IMR-90 (cell line): ENCODE results near the gene TEC. TPM values are rescaled to one million over a fixed set of nuclear protein-coding genes. Genes with fewer than 3 reads are reported as not detected.

Source experiments
- ATAC-seq: fragments of 200-7000 bp; cut with Tn5 transposase; 2 replicates; pipeline ENCODE4 v1.9.1; 2020; ENCODE audit warnings: low read depth, mild to moderate bottlenecking, moderate library complexity
- BruUV-seq: library from RNA; stranded (reverse); fragments of 400-500 nt; replicated peaks from 2 replicates; lab custom pipeline; 2021; lab: Mats Ljungman, UMichigan
- CTCF ChIA-PET: fragments of 300-600 bp; formaldehyde crosslinking; extraction: SDS; loops from one replicate; lab custom pipeline; 2021; ENCODE audit warnings: antibody characterized with exemption; lab: Yijun Ruan, JAX
- POLR2A ChIA-PET: fragments of 300-600 bp; sonication (Branson Sonifier 250); formaldehyde crosslinking; loops from one replicate; lab custom pipeline; 2022; ENCODE audit warnings: antibody characterized with exemption; ENCODE audit not compliant: unreplicated experiment; lab: Charles Lee
- DNase-seq: peaks from one replicate; pipeline ENCODE4 v3.0.0; 2013
- H2AFZ ChIP-seq: replicated peaks from 2 replicates; pipeline ENCODE3; 2013; ENCODE audit warnings: low read length, mild to moderate bottlenecking; ENCODE audit not compliant: poor library complexity
- H2AK5ac ChIP-seq: 2 replicates; pipeline ENCODE4 v1.6.1; 2013; ENCODE audit warnings: low read depth, low read length, inconsistent platforms
- H2AK9ac ChIP-seq: replicated peaks from 2 replicates; pipeline ENCODE3; 2013; ENCODE audit warnings: mild to moderate bottlenecking, low read depth, low read length, moderate library complexity; ENCODE audit not compliant: poor library complexity
- H2BK120ac ChIP-seq: 2 replicates; pipeline ENCODE4 v1.6.1; 2013; ENCODE audit warnings: low read depth, low read length, inconsistent platforms
- H2BK15ac ChIP-seq: 3 replicates; pipeline ENCODE4 v1.6.1; 2013; ENCODE audit warnings: low read depth, low read length, inconsistent platforms
- H2BK20ac ChIP-seq: 2 replicates; pipeline ENCODE4 v1.6.1; 2013; ENCODE audit warnings: low read depth, mild to moderate bottlenecking, inconsistent platforms, low read length, moderate library complexity
- H2BK5ac ChIP-seq: 2 replicates; pipeline ENCODE4 v1.6.1; 2013; ENCODE audit warnings: mild to moderate bottlenecking, low read depth, low read length, inconsistent platforms; ENCODE audit not compliant: poor library complexity, severe bottlenecking
- H3K14ac ChIP-seq: replicated peaks from 2 replicates; pipeline ENCODE4 v1.6.1; 2013; ENCODE audit warnings: low read depth, low read length, inconsistent platforms
- H3K18ac ChIP-seq: 2 replicates; pipeline ENCODE4 v1.6.1; 2013; ENCODE audit warnings: low read depth, low read length, control low read depth
- H3K23ac ChIP-seq: 2 replicates; pipeline ENCODE4 v1.6.1; 2013; ENCODE audit warnings: low read depth, low read length, inconsistent platforms
- H3K27ac ChIP-seq: 2 replicates; pipeline ENCODE4 v1.5.1; 2013; ENCODE audit warnings: mild to moderate bottlenecking, control low read depth, low read length; ENCODE audit not compliant: insufficient read depth
- H3K27me3 ChIP-seq: 2 replicates; pipeline ENCODE4 v1.6.1; 2013; ENCODE audit warnings: low read length; ENCODE audit not compliant: control insufficient read depth, insufficient read depth
- H3K36me3 ChIP-seq: 2 replicates; pipeline ENCODE4 v1.6.1; 2013; ENCODE audit warnings: low read length, mixed read lengths; ENCODE audit not compliant: control insufficient read depth, insufficient read depth
- H3K4ac ChIP-seq: 2 replicates; pipeline ENCODE4 v1.6.1; 2013; ENCODE audit warnings: low read depth, low read length, inconsistent platforms
- H3K4me1 ChIP-seq: 2 replicates; pipeline ENCODE4 v1.6.1; 2013; ENCODE audit warnings: low read length, mixed read lengths; ENCODE audit not compliant: control insufficient read depth, insufficient read depth
- H3K4me2 ChIP-seq: 2 replicates; pipeline ENCODE4 v1.6.1; 2013; ENCODE audit warnings: low read depth, mild to moderate bottlenecking, control low read depth, low read length, moderate library complexity
- H3K4me3 ChIP-seq: 2 replicates; pipeline ENCODE4 v1.5.1; 2013; ENCODE audit warnings: low read depth, mild to moderate bottlenecking, control low read depth, low read length, moderate library complexity; ENCODE audit not compliant: insufficient read depth
- H3K56ac ChIP-seq: 2 replicates; pipeline ENCODE4 v1.6.1; 2013; ENCODE audit warnings: low read length, inconsistent platforms; ENCODE audit not compliant: insufficient read depth; ENCODE audit errors: extremely low read depth
- H3K79me1 ChIP-seq, 2 experiments: 2 replicates each; pipeline ENCODE4 v1.6.1; 2013; ENCODE audit warnings: low read length in 2 of 2, inconsistent platforms in 1 of 2, low read depth in 1 of 2
- H3K9ac ChIP-seq: 2 replicates; pipeline ENCODE4 v1.6.1; 2013; ENCODE audit warnings: low read depth, low read length, control low read depth
- H3K9me1 ChIP-seq: 2 replicates; pipeline ENCODE4 v1.6.1; 2013; ENCODE audit warnings: low read length, inconsistent platforms; ENCODE audit not compliant: insufficient read depth
- H3K9me3 ChIP-seq: 2 replicates; pipeline ENCODE4 v1.6.1; 2013; ENCODE audit warnings: low read length; ENCODE audit not compliant: control insufficient read depth, insufficient read depth
- H4K20me1 ChIP-seq: 2 replicates; pipeline ENCODE4 v1.6.1; 2013; ENCODE audit warnings: low read length, inconsistent platforms; ENCODE audit not compliant: insufficient read depth
- H4K5ac ChIP-seq: 2 replicates; pipeline ENCODE4 v1.6.1; 2013; ENCODE audit warnings: mild to moderate bottlenecking, low read depth, low read length, control low read depth
- H4K8ac ChIP-seq, 2 experiments: 2 replicates each; pipeline ENCODE4 v1.6.1; 2013; ENCODE audit warnings: low read depth in 2 of 2, low read length in 2 of 2, control low read depth in 1 of 2, inconsistent platforms in 1 of 2
- H4K91ac ChIP-seq: 2 replicates; pipeline ENCODE4 v1.6.1; 2013; ENCODE audit warnings: low read depth, low read length, inconsistent platforms; ENCODE audit not compliant: insufficient read depth
- BHLHE40 ChIP-seq: fragments of 150-350 bp; IDR thresholded peaks from 2 replicates; pipeline ENCODE4 v1.6.1; 2016; ENCODE audit warnings: mild to moderate bottlenecking, low read depth, low read length
- CEBPB ChIP-seq: IDR thresholded peaks from 2 replicates; pipeline ENCODE4 v1.6.1; 2012; ENCODE audit warnings: low read depth, low read length, improper control_type of control experiment
- CHD1 ChIP-seq: IDR thresholded peaks from 2 replicates; pipeline ENCODE4 v1.6.1; 2012; ENCODE audit warnings: low read depth, low read length, improper control_type of control experiment
- FOS ChIP-seq: fragments of 150-350 bp; IDR thresholded peaks from 2 replicates; pipeline ENCODE4 v1.6.1; 2016; ENCODE audit warnings: low read depth, low read length
- MAFK ChIP-seq: IDR thresholded peaks from 2 replicates; pipeline ENCODE4 v1.6.1; 2012; ENCODE audit warnings: low read depth, low read length, improper control_type of control experiment
- MAZ ChIP-seq: IDR thresholded peaks from 2 replicates; pipeline ENCODE4 v1.6.1; 2012; ENCODE audit warnings: low read depth, mild to moderate bottlenecking, low read length, improper control_type of control experiment, moderate library complexity, borderline replicate concordance
- MXI1 ChIP-seq: IDR thresholded peaks from 2 replicates; pipeline ENCODE4 v1.6.1; 2012; ENCODE audit warnings: low read depth, mild to moderate bottlenecking, low read length, moderate library complexity, borderline replicate concordance
- NFE2L2 ChIP-seq: fragments of 150-350 bp; IDR thresholded peaks from 2 replicates; pipeline ENCODE4 v1.6.1; 2016; ENCODE audit warnings: low read depth, mild to moderate bottlenecking, low read length
- POLR2A ChIP-seq: IDR thresholded peaks from 2 replicates; pipeline ENCODE4 v1.6.1; 2012; ENCODE audit warnings: mild to moderate bottlenecking, low read depth, low read length
- RAD21 ChIP-seq: IDR thresholded peaks from 2 replicates; pipeline ENCODE4 v1.6.1; 2012; ENCODE audit warnings: low read length, improper control_type of control experiment
- RCOR1 ChIP-seq: IDR thresholded peaks from 2 replicates; pipeline ENCODE4 v1.6.1; 2012; ENCODE audit warnings: mild to moderate bottlenecking, low read length, improper control_type of control experiment; ENCODE audit not compliant: insufficient replicate concordance
- RFX5 ChIP-seq: IDR thresholded peaks from 2 replicates; pipeline ENCODE4 v1.8.0; 2012; ENCODE audit warnings: low read depth, mild to moderate bottlenecking, low read length, moderate library complexity
- SMC3 ChIP-seq: fragments of 150-350 bp; IDR thresholded peaks from 2 replicates; pipeline ENCODE4 v1.6.1; 2016; ENCODE audit warnings: low read depth, mild to moderate bottlenecking, antibody characterized with exemption, low read length, moderate library complexity
- whole genome bisulfite sequencing, 2 experiments: methylation state at CpG; one replicate each; pipeline versions ENCODE4 v1.1.5 to v1.1.7; 2013; ENCODE audit warnings: missing lambda C conversion rate in 2 of 2; ENCODE audit not compliant: insufficient read length in 1 of 2; ENCODE audit errors: extremely low coverage in 2 of 2; 5-methylcytosine and 5-hydroxymethylcytosine counted together
- dilution Hi-C: fragments of 300-500 bp; cut with HindIII; formaldehyde crosslinking; loops from one replicate; pipeline ENCODE4 v1.14.3; 2018; ENCODE audit warnings: low sequenced_read_pairs; ENCODE audit not compliant: unreplicated experiment
- in situ Hi-C: fragments of 300-500 bp; cut with MboI; formaldehyde crosslinking; loops from 3 replicates; pipeline ENCODE4 v1.14.3; 2019; ENCODE audit warnings: low sequenced_read_pairs, inconsistent platforms, mixed read lengths
- intact Hi-C: fragments of 100-400 bp; cut with micrococcal nuclease; formaldehyde crosslinking; loops from 2 replicates; pipeline ENCODE4 v1.10.0; 2022
- polyA plus RNA-seq, 3 experiments: library from polyadenylated mRNA; depleted of rRNA; stranded (reverse); fragments of >200 nt; gene quantifications; 2 replicates each; pipeline ENCODE4 v1.2.3, GENCODE V29; 2012; ENCODE audit warnings: low replicate concordance in 1 of 3
- total RNA-seq: library from RNA; depleted of rRNA; stranded (reverse); fragments of >200 nt; gene quantifications from 2 replicates; pipeline ENCODE4 v1.2.3, GENCODE V29; 2012
- TF ChIP-seq, protein P1 (sequence below): fragments of 150-350 bp; IDR thresholded peaks from 2 replicates; pipeline ENCODE4 v1.6.1; 2017; ENCODE audit warnings: mild to moderate bottlenecking, antibody characterized with exemption, low read length, low read depth
- TF ChIP-seq, protein P2 (sequence below): fragments of 150-350 bp; IDR thresholded peaks from 2 replicates; pipeline ENCODE4 v1.6.1; 2016; ENCODE audit warnings: low read depth, mild to moderate bottlenecking, low read length, moderate library complexity, borderline replicate concordance
- TF ChIP-seq, protein P3 (sequence below): conservative IDR thresholded peaks from 2 replicates; pipeline ENCODE4 v1.5.1; 2012; ENCODE audit warnings: mild to moderate bottlenecking, low read depth, low read length, improper control_type of control experiment

The TEC gene
- total and polyA plus RNA-seq, 2 of the 4 experiments (the other 2 are of a cell fraction): 0.39 to 0.54 TPM

DNA sequence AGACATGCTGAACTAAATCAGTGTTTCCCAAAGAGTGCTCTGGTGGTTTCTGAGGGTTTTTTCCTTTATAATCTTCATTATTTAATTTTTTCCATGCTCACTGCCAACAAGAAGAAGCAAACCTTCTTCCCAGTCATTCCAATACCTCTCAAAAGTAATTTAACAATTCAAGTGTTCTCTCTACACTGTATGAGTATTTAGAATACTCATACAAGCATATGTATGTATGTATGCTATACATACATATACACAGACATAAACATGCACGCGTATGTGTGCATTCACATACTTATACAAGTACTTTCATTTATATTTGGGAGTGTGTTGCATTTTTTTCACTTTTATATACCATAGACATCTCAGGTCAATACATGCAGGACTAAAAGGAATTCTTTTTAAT is 81.2 kb downstream of the TEC start:
- H3K4me2 ChIP-seq: no peak overlapping the region
- H2BK5ac ChIP-seq: no peak overlapping the region
- no peak overlapping the region for H3K56ac ChIP-seq
- ChIA-PET POLR2A (no interaction called here), CTCF (no interaction called here)
- no peak overlapping the region for H2BK15ac ChIP-seq
- H4K8ac ChIP-seq: no peak overlapping the region
- H2AK5ac ChIP-seq: no peak overlapping the region
- H3K18ac ChIP-seq: no peak overlapping the region
- no peaks in the 10 kb centered on the region for H3K9me3 ChIP-seq
- dilution Hi-C loops (no loop called here), intact Hi-C loops (no loop called here), in situ Hi-C loops (no loop called here)
- no peaks in the 10 kb centered on the region for H3K79me1 ChIP-seq
- H2BK120ac ChIP-seq: no peak overlapping the region
- no peak overlapping the region for H2AK9ac ChIP-seq
- H2AFZ ChIP-seq: no peak overlapping the region
- no peak overlapping the region for H2BK20ac ChIP-seq
- no peak overlapping the region for H3K14ac ChIP-seq
- no peaks in the 10 kb centered on the region for H3K27me3 ChIP-seq
- no peak overlapping the region for H3K27ac ChIP-seq
- no TSS peak for BruUV-seq
- H3K9me1 ChIP-seq: no peaks in the 10 kb centered on the region
- no CpG with 5 or more reads among the region's 2 CpGs for WGBS, 2 experiments
- H3K9ac ChIP-seq: no peak overlapping the region
- TF ChIP-seq MAZ: no peak
- TF ChIP-seq RFX5: no peak
- no peak for TF ChIP-seq SMC3
- TF ChIP-seq RAD21: no peak
- TF ChIP-seq CHD1: no peak
- TF ChIP-seq RCOR1: no peak
- no peak for TF ChIP-seq BHLHE40
- no peak for TF ChIP-seq FOS
- TF ChIP-seq, protein P1, sequence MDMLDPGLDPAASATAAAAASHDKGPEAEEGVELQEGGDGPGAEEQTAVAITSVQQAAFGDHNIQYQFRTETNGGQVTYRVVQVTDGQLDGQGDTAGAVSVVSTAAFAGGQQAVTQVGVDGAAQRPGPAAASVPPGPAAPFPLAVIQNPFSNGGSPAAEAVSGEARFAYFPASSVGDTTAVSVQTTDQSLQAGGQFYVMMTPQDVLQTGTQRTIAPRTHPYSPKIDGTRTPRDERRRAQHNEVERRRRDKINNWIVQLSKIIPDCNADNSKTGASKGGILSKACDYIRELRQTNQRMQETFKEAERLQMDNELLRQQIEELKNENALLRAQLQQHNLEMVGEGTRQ: no peak
- no peak for TF ChIP-seq NFE2L2
- TF ChIP-seq MXI1: no peak
- TF ChIP-seq, protein P2, sequence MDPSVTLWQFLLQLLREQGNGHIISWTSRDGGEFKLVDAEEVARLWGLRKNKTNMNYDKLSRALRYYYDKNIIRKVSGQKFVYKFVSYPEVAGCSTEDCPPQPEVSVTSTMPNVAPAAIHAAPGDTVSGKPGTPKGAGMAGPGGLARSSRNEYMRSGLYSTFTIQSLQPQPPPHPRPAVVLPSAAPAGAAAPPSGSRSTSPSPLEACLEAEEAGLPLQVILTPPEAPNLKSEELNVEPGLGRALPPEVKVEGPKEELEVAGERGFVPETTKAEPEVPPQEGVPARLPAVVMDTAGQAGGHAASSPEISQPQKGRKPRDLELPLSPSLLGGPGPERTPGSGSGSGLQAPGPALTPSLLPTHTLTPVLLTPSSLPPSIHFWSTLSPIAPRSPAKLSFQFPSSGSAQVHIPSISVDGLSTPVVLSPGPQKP: no peak
- TF ChIP-seq POLR2A: no peak
- no peak for TF ChIP-seq MAFK
- TF ChIP-seq, protein P3, sequence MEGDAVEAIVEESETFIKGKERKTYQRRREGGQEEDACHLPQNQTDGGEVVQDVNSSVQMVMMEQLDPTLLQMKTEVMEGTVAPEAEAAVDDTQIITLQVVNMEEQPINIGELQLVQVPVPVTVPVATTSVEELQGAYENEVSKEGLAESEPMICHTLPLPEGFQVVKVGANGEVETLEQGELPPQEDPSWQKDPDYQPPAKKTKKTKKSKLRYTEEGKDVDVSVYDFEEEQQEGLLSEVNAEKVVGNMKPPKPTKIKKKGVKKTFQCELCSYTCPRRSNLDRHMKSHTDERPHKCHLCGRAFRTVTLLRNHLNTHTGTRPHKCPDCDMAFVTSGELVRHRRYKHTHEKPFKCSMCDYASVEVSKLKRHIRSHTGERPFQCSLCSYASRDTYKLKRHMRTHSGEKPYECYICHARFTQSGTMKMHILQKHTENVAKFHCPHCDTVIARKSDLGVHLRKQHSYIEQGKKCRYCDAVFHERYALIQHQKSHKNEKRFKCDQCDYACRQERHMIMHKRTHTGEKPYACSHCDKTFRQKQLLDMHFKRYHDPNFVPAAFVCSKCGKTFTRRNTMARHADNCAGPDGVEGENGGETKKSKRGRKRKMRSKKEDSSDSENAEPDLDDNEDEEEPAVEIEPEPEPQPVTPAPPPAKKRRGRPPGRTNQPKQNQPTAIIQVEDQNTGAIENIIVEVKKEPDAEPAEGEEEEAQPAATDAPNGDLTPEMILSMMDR: no peak
- no peak for TF ChIP-seq CEBPB
- ATAC-seq (no peak), DNase-seq (no peak)
- H4K5ac ChIP-seq: no peak overlapping the region
- no peak overlapping the region for H3K4me3 ChIP-seq
- H3K36me3 ChIP-seq: no peaks in the 10 kb centered on the region
- no peaks in the 10 kb centered on the region for H3K4me1 ChIP-seq
- no peak overlapping the region for H3K23ac ChIP-seq
- no peak overlapping the region for H4K91ac ChIP-seq
- no peak overlapping the region for H3K4ac ChIP-seq
- H4K20me1 ChIP-seq: no peaks in the 10 kb centered on the region
